ENCODE results near the gene PRR18.

PRR18 gene

GRCh38 chr6:166342349-166343149 lies 34.4 kb upstream of the PRR18 start, which contains the start of gene SFT2D1:
SFT2D1 (minus strand) TSS chr6:166342545; CDS start chr6:166342481, 64 bp downstream.
- peak; percentile 72 for DNase-seq (ENCODE audit: insufficient read length, low spot score)
- no peak for FAIRE-seq
- peak; percentile 91 for TF ChIP-seq POLR2A (IDR thresholded peaks at IDR 0.05; ENCODE audit: low read depth, low read length)

GRCh38 chr6:166341977-166342348 lies 33.8 kb upstream of the PRR18 start:
- no peak for FAIRE-seq
- DNase-seq (ENCODE audit: insufficient read length, low spot score), result no peak

GRCh38 chr6:166341464-166341863 lies 33.3 kb upstream of the PRR18 start:
- no peak for TF ChIP-seq POLR2A (IDR thresholded peaks at IDR 0.05; ENCODE audit: low read depth, low read length)
- no peak for DNase-seq (ENCODE audit: insufficient read length, low spot score)
- FAIRE-seq, result no peak

More at GRCh38 chr6:166341977-166342348, 33.8 kb upstream of the PRR18 start:
- no peak for TF ChIP-seq POLR2A (IDR thresholded peaks at IDR 0.05; ENCODE audit: low read depth, low read length)

- TF ChIP-seq POLR2A (IDR thresholded peaks at IDR 0.05; ENCODE audit: low read depth, low read length), result no peak
- FAIRE-seq, result no peak
These were observed 30.7 kb upstream of the PRR18 start for GRCh38 chr6:166338854-166339253.

GRCh38 chr6:166336847-166337246 lies 28.7 kb upstream of the PRR18 start:
- TF ChIP-seq POLR2A (IDR thresholded peaks at IDR 0.05; ENCODE audit: low read depth, low read length), result no peak
- FAIRE-seq, result no peak
- DNase-seq (ENCODE audit: insufficient read length, low spot score), result no peak

More at GRCh38 chr6:166338854-166339253, 30.7 kb upstream of the PRR18 start:
- DNase-seq (ENCODE audit: insufficient read length, low spot score), result no peak

GRCh38 chr6:166335378-166336302 lies 27.4 kb upstream of the PRR18 start:
- TF ChIP-seq POLR2A (IDR thresholded peaks at IDR 0.05; ENCODE audit: low read depth, low read length), result no peak
- DNase-seq (ENCODE audit: insufficient read length, low spot score) (no peak), FAIRE-seq (no peak)

GRCh38 chr6:166334878-166335277 lies 26.7 kb upstream of the PRR18 start:
- no peak for TF ChIP-seq POLR2A (IDR thresholded peaks at IDR 0.05; ENCODE audit: low read depth, low read length)
- DNase-seq (ENCODE audit: insufficient read length, low spot score), result no peak
- no peak for FAIRE-seq

GRCh38 chr6:166333172-166333995 lies 25.2 kb upstream of the PRR18 start:
- TF ChIP-seq POLR2A (IDR thresholded peaks at IDR 0.05; ENCODE audit: low read depth, low read length), result no peak
- FAIRE-seq (no peak), DNase-seq (ENCODE audit: insufficient read length, low spot score) (no peak)

GRCh38 chr6:166331503-166332415 lies 23.6 kb upstream of the PRR18 start:
- TF ChIP-seq POLR2A (IDR thresholded peaks at IDR 0.05; ENCODE audit: low read depth, low read length), result no peak
- no peak for DNase-seq (ENCODE audit: insufficient read length, low spot score)
- no peak for FAIRE-seq

- DNase-seq (ENCODE audit: insufficient read length, low spot score) (no peak), FAIRE-seq (no peak)
- no peak for TF ChIP-seq POLR2A (IDR thresholded peaks at IDR 0.05; ENCODE audit: low read depth, low read length)
These were observed 22.4 kb upstream of the PRR18 start for GRCh38 chr6:166330612-166331011.

GRCh38 chr6:166325383-166326042 lies 17.3 kb upstream of the PRR18 start:
- DNase-seq (ENCODE audit: insufficient read length, low spot score), result no peak
- no peak for FAIRE-seq
- no peak for TF ChIP-seq POLR2A (IDR thresholded peaks at IDR 0.05; ENCODE audit: low read depth, low read length)

GRCh38 chr6:166323395-166323794 lies 15.2 kb upstream of the PRR18 start:
- no peak for DNase-seq (ENCODE audit: insufficient read length, low spot score)
- FAIRE-seq, result no peak
- TF ChIP-seq POLR2A (IDR thresholded peaks at IDR 0.05; ENCODE audit: low read depth, low read length), result no peak
